ENCODE measurements around the gene HSF2. TPM values are rescaled to one million over a fixed set of nuclear protein-coding genes. Genes with fewer than 3 reads are reported as not detected.
A peak's percentile ranks its signal among the peaks of the same experiment; 100 is the strongest.

The HSF2 gene
- total and polyA plus RNA-seq, 9 donors: 14.0 to 28.1 (median 17.3) TPM

DNA sequence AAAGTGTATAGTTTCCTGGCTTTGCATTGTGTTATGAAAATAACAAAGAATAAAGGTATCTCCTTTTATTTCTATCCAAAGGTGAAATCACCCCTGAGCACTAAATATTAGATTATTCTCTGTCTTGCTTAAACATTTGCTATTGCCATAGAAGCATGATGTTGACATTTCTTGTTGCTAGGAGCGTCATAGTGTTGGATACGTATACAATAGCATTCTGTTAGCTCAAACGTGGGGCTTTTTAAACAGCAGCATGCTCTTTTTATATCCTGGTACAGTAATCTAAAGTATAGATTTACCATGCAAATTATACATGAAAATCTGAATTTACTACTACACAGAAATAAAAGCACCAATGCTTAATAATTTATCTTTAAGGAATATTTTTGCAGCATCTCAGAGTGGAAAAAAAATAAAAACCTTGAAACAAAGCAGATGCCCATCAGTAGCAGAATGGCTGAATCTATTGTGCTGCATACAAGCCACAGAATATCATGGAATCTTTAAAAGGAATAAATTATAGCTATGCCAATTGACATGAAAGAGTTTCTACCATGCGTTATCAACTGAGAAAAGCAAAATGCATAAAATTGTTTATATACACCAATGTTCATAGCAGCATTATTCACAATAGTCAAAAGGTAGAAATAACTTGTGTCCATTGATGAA lies 9.6 kb upstream of the HSF2 start:
- H3K4me3 ChIP-seq: no peak overlapping the region
- H3K27me3 ChIP-seq: no peaks in the 10 kb centered on the region
- H3K9me3 ChIP-seq: no peaks in the 10 kb centered on the region
- TF ChIP-seq, protein P1, sequence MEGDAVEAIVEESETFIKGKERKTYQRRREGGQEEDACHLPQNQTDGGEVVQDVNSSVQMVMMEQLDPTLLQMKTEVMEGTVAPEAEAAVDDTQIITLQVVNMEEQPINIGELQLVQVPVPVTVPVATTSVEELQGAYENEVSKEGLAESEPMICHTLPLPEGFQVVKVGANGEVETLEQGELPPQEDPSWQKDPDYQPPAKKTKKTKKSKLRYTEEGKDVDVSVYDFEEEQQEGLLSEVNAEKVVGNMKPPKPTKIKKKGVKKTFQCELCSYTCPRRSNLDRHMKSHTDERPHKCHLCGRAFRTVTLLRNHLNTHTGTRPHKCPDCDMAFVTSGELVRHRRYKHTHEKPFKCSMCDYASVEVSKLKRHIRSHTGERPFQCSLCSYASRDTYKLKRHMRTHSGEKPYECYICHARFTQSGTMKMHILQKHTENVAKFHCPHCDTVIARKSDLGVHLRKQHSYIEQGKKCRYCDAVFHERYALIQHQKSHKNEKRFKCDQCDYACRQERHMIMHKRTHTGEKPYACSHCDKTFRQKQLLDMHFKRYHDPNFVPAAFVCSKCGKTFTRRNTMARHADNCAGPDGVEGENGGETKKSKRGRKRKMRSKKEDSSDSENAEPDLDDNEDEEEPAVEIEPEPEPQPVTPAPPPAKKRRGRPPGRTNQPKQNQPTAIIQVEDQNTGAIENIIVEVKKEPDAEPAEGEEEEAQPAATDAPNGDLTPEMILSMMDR (IDR thresholded peaks at IDR 0.05): no peak
- TF ChIP-seq EP300 (IDR thresholded peaks at IDR 0.05) (no peak), POLR2A (IDR thresholded peaks at IDR 0.05) (no peak)
- no peaks in the 10 kb centered on the region for H3K36me3 ChIP-seq
- DNase-seq: no peak
- 52 to 62% (median 55%) methylated on average over 4 of the region's 4 CpGs for WGBS, 3 donors
- no peaks in the 10 kb centered on the region for H3K4me1 ChIP-seq (ENCODE audit: insufficient read depth)
- H3K27ac ChIP-seq: no peak overlapping the region
- intact Hi-C loops (cut with DNase I): loop anchor here in 1 of 4 donors (10.0 kb wide), 2 partner anchors 105 to 135 kb away; no protein-coding TSS in a partner anchor

- 78 to 87% (median 85%) methylated on average over 6 of the region's 6 CpGs for WGBS, 3 donors
Observed at GRCh38 chr6:122392564-122393350, 6.7 kb upstream of the HSF2 start.

DNA sequence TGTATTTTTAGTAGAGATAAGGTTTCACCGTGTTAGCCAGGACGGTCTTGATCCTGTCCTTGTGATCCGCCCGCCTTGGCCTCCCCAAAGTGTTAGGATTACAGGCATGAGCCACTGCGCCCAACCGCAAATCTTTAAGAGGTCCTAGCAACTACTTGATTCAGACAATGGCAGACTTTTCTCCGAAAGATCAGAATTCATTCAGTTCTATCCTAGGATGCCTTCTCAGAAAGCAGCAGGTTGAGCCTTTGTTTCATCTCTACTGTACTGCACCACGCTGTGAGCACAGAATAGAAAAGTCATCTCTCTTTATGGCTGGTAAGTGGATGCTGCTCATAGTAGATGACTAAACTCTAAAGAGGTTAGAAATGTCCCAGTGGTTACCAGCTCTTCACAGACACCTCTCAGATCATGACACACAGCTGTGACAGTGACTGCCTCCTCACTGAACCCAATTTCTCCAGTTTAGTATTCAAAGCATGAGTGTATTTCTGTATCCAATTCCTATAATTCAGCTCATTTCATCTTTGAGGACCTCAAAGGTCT lies 6.0 kb upstream of the HSF2 start:
- H3K27me3 ChIP-seq: no peaks in the 10 kb centered on the region
- no peaks in the 10 kb centered on the region for H3K9me3 ChIP-seq
- intact Hi-C loops (cut with DNase I): no loop called here
- H3K4me3 ChIP-seq: no peak overlapping the region
- TF ChIP-seq, protein P1 (IDR thresholded peaks at IDR 0.05): no peak
- TF ChIP-seq EP300 (IDR thresholded peaks at IDR 0.05) (no peak), POLR2A (IDR thresholded peaks at IDR 0.05) (no peak)
- DNase-seq: no peak
- no peaks in the 10 kb centered on the region for H3K4me1 ChIP-seq (ENCODE audit: insufficient read depth)
- no peak overlapping the region for H3K27ac ChIP-seq
- H3K36me3 ChIP-seq: no peaks in the 10 kb centered on the region
- 67 to 81% (median 74%) methylated on average over 8 of the region's 8 CpGs for WGBS, 3 donors

More at GRCh38 chr6:122392564-122393350, 6.7 kb upstream of the HSF2 start:
- no peak for DNase-seq
- H3K4me1 ChIP-seq (ENCODE audit: insufficient read depth): no peaks in the 10 kb centered on the region
- no peaks in the 10 kb centered on the region for H3K36me3 ChIP-seq
- TF ChIP-seq EP300 (IDR thresholded peaks at IDR 0.05): no peak
- no peak for TF ChIP-seq POLR2A (IDR thresholded peaks at IDR 0.05)
- TF ChIP-seq, protein P1 (IDR thresholded peaks at IDR 0.05): no peak
- H3K27me3 ChIP-seq: no peaks in the 10 kb centered on the region
- no peaks in the 10 kb centered on the region for H3K9me3 ChIP-seq
- intact Hi-C loops (cut with DNase I): no loop called here
- no peak overlapping the region for H3K27ac ChIP-seq
- H3K4me3 ChIP-seq: no peak overlapping the region

DNA sequence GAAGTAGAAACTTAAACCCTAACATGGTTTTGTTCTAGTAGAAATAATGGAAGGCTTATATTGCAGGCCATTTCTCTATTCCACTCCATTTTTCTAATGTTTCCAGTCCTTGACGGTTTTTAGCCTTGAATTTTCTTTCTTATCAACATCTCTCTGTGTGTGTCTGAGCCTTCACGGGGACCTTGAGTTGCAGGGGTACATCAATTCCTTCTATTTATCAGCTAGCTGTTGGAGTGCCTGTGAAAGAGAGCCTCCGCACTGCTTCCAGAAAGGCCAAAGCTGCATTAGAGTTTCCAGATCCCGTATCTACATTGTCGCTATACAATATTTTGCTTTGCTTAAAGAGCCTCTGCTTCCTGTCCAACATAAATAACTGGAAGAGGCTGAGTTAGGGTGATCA lies 5.4 kb upstream of the HSF2 start:
- intact Hi-C loops (cut with DNase I): no loop called here
- Histone ChIP-seq H3K4me3 (no peak overlapping the region), H3K27ac (peak overlapping the region in 1 of 2 donors; percentile 33), H3K36me3 (no peaks in the 10 kb centered on the region), H3K9me3 (no peaks in the 10 kb centered on the region), H3K27me3 (no peaks in the 10 kb centered on the region), H3K4me1 (ENCODE audit: insufficient read depth) (no peaks in the 10 kb centered on the region)
- TF ChIP-seq, protein P1 (IDR thresholded peaks at IDR 0.05): no peak
- TF ChIP-seq EP300 (IDR thresholded peaks at IDR 0.05) (no peak), POLR2A (IDR thresholded peaks at IDR 0.05) (no peak)
- no peak for DNase-seq
- 22 to 45% (median 29%) methylated on average over 5 of the region's 5 CpGs for WGBS, 3 donors

Data from ovary (tissue), 9 donors.